Measurements from ENCODE around the gene COTL1.
A peak's percentile ranks its signal among the peaks of the same experiment; 100 is the strongest.

The COTL1 gene

DNA sequence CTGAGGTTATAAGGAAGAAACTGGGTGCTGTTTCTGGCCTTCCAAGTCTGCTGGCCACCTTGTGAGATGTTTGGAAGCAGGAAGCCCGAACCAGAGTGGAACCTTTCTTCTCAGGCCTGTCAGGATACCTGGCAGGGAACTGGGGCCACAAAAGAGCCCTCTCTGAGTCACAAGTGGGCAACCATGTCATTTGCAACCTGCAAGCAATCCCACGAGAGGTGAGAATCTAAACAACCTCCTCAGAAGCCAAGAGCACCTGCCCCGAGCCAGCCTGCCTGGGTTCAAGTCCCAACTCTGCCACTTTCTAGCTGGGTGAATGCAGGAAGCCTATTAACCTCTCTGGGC, 3.3 kb downstream of the COTL1 start:
- DNase-seq (ENCODE audit: low read depth in 2 of 2) = no peak

DNA sequence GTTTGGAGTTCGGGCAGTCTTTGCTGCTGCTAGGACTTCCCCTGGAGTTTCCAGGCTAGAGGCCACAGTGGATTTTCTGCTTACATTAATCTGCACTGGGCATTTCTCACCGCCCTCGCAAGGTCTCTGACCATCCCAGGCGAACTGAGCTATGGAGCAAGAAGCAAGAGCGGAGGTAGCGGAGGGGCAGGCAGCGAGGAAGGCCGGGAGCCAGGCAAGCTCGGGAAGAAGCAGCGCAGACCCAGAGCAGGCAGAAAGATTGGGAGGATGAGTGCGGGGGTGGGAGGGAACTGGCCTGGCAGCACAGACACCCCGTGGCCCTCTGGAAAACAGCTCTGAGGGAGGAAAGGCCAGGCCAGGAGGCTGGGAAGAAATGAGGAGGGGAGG, 3.8 kb downstream of the COTL1 start:
- no peak for DNase-seq (ENCODE audit: low read depth in 2 of 2)

DNA sequence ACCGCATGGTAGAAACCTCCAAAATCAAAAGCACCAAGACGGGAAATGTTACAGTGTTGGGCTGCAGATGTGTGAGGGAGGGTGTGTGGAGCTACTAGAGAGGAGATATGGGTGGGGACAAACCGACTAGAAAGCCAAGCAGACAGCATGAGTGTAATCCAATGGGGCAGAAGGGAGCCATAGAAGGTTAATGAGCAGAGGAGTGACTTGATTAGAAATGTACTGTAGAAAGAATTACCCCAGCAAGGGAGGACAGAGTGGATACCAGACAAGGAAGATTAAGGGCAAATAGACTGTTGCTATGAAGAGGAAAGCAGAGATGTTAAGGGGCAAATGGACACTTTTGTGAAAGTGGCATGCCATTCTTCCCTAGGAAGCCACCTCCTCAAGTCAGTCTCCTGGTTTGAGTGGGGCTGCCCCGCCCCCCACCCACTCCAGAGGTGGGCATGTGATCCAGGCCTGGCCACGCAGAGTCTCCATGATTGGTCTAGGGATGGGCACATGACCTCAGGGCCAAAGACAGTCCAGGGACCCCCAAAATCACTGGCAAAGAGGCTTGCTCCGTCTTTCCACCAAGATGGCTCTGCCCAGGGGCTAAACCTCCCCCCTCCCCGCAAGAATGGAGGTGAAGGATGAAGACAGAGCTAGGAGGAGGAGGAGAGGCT, 4.3 kb downstream of the COTL1 start:
- no peak for DNase-seq (ENCODE audit: low read depth in 2 of 2)

DNA sequence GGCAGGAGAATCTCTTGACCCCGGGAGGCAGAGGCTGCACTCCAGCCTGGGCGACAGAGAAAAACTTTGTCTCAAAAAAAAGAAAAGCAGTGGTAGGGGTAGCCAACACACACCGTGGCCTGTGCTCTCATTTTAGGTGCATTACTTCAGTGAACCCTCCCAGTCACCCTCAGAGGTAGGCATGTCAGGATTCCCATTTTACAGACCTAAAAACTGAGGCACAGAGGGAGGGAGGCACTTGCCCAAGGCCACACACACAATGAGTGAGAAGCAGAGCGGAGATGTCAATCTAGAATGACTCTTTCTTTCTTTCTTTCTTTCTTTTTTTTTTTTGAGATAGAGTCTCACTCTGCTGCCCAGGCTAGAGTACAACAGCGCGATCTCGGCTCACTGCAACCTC, 5.2 kb downstream of the COTL1 start:
- no peak for DNase-seq (ENCODE audit: low read depth in 2 of 2)

DNA sequence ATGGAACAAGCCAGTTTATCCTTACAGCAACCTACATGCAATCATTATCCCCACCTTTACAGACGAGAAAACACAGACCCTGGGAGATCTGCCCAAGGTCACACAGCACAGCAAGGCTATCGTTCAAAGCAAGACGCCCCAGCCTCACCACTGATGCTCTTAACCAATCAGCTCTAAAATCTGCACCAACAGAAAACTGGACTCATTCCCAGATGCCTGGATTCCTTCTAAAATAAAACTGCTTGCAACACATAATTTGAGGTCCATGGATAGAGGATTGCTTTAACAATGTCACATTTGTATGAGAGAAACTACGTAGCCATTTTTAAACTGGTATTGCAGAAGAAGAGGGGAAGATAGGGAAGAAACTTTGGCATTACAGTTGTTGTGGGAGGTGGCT, 6.8 kb downstream of the COTL1 start:
- no peak for DNase-seq (ENCODE audit: low read depth in 2 of 2)

DNA sequence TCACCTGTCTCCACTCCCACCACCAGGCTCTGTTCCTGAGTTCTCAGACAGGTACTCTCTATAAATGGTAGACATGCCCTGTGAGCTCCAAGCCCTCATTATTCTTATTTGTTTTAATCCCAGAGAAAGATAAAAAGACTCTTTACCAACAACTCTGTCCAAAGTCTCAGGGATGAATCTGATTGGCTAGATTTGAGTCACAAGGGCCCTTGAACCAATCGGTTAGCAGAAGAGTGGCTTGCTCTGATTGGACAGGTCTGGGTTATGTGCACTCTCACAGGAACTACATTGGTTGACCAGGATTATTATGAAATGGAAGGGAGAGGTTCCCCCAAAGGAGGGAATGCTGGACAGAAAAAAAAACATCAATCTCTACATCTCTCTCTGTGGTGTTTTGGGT, 7.5 kb downstream of the COTL1 start:
- no peak for DNase-seq (ENCODE audit: low read depth in 2 of 2)

DNA sequence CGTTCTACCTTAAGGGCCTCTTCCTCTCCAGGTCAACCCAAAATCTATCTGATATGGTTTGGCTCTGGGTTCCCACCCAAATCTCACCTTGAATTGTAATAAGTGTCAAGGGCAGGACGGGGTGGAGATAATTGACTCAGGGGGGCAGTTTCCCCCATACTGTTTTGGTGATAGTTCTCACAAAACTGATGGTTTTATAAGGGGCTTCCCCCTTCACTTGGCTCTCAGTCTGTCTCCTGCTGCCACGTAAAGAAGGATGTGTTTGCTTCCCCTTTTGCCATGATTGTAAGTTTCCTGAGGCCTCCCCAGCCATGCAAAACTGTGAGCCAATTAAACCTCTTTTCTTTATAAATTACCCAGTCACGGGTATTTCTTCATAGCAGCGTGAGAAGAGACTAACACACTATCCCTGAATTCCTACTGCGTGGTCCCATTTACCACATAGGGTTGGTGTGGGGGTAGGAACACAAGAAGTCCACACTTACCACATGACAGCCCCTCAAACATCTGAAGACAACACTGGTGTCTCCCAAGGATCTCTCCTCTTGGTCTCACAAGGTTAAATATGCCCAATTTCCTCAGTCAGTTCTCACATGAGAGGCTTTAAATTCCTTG, 8.2 kb downstream of the COTL1 start:
- no peak for DNase-seq (ENCODE audit: low read depth in 2 of 2)

DNA sequence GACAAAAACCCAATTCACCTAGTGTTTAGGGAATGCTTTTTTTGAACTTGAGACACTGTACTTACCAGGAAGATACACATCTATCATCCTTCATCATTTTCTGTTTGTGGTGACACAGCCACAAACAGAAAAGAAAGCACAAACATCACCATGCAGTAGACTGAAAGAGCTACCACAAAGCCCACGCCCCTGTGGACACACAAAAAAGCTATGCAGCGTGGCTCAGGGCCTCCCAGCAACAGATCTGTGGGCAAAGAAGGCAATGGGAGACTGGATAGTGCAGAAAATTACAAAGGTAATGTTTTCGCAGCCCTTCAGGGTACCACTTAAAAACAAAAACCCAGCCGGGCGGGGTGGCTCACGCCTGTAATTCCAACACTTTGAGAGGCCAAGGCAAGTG, 9.6 kb downstream of the COTL1 start:
- DNase-seq (ENCODE audit: low read depth in 2 of 2) = no peak

DNA sequence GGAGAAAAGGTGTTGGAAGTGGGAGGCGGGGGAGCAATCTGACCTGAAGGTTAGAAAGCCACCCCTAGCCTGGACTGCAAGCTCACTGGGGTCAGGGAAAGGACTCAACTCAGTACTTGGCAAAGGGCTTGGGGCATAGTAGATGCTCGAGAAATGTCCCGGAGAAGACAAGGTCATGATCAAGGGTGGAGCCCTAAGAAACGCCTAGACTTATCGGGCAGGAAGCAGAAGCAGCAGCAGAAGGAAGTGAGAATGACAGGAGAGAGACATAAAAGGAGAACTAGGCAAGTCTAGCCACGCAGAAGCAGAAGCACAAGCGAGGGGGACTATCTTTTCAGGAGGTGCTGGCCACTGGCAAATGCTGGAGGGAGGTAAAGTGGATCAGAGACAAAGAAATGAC, 10.2 kb downstream of the COTL1 start:
- DNase-seq (ENCODE audit: low read depth in 2 of 2) = no peak

DNA sequence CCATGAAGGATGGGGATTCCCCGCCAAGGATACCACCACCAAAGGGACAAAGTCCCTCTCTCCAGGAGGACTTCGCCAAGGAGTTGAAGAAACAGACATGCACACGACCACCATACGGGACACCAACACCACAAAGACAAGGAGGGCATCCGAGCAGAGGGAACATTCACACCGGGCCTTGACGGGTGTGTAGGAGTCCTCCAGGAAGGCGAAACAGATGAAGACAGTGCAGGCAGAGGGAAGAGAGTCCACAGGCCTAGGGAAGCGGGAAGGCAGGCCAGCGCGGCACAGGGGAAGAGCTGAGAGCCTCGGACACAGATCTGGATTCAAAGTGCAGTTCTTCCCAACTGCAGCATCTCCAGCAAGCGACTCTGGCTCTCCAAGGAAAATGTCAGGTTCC, 10.8 kb downstream of the COTL1 start:
- no peak for DNase-seq (ENCODE audit: low read depth in 2 of 2)

DNA sequence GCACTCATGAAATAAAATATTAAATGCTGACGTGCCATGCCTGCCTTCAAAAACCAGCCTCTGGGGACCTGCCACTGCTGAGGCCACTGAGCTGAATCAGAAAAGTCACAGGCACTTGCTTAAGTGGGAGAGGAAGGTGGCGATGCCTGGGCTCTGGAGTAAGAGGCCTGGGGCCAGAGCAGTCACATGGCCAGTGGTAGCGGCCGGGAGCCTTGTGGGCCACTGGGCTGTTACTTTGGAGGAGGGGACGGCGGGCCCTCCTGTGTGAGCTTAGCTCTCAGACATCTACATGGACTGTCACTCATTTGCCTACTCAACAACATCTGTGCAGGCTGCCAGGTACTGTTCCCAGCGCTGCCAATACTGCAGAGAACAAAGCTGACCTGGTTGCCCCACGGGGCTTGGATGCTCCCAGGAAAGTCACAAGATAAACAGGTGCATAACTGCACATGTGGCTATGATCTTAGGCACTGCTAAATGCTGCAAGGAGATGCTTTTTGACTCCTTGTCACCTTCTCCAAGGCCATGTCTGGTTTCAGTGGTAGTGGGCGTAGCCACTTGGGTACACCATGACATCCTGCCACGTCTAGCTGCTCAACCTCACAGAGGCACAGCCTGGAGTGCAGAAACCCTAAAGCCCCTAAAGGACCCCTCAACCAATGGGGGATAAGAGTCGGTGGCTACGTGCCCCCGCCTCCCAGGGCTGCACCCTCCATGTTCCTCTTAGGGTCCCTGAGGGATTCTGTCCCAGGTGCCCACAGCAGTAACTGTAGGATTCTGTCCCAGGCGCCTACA, 11.6 kb downstream of the COTL1 start:
- no peak for DNase-seq (ENCODE audit: low read depth in 2 of 2)

DNA sequence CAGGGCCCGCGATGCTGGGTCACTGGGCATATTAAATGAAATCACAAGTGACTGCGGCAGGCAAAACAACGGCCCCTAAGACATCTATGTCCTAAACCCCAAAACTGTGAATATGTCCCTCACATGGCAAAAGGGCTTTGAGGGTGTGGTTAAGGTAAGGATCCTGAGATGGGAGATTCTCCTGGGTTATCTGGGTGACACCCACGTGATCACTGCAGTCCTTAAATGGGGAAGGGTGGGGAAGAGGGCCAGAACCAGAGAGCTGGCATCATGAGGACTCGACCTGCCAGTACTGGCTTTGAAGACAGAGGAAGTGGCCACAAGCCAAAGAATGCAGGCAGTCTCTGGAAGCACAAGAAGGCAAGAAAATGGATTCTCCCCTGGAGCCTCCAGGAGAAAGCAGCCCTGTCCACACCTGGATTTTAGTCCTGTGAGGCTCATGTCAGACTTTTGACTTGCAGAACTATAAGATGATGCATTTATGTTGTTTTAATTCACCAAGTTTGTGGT, 12.5 kb downstream of the COTL1 start:
- no peak for DNase-seq (ENCODE audit: low read depth in 2 of 2)

DNA sequence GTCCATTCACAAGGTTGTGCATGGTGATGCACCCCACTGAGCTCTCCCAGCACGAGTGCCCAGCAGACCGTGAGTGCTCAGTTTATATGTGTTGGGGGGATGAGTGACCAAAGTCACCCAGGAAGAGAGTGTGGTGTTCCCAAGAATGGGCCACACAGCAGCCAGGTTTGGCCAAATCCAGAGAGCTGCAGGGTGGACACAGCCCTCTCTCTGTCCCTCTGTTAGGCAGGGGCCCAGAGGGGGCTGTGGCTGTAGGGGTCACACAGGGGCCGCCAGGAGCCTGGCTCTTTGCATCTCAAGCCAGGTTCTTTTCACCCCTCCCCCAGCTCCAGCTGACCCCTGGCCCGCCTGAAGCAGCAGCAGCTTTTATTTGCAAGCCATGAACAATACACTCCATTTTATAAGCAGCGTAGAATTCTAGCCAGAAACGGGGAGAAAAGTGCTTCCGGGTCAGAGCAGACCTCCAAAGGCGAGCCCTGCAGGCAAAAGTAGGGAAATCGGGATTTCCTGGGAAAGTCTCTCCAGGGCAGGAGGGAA, 13.3 kb downstream of the COTL1 start:
- DNase-seq (ENCODE audit: low read depth in 2 of 2) = no peak

DNA sequence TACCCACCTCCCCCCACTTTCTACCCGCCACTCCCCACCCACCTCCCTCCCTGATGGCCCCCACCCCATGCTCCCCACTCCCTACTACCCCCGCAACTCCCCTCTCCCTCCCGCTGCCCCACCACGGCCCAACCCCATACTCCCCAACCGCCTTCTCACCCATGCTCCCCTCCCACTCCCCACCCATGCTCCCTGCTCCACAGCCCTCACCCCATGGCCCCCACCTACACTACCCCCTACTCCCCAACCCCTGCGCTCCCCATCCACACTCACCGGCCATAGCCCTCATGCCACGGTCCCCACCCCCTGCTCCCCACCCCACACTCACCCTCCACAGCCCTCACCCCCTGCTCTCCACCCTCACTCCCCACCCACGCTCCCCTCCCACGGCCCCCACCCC, 13.9 kb downstream of the COTL1 start:
- no peak for DNase-seq (ENCODE audit: low read depth in 2 of 2)

DNA sequence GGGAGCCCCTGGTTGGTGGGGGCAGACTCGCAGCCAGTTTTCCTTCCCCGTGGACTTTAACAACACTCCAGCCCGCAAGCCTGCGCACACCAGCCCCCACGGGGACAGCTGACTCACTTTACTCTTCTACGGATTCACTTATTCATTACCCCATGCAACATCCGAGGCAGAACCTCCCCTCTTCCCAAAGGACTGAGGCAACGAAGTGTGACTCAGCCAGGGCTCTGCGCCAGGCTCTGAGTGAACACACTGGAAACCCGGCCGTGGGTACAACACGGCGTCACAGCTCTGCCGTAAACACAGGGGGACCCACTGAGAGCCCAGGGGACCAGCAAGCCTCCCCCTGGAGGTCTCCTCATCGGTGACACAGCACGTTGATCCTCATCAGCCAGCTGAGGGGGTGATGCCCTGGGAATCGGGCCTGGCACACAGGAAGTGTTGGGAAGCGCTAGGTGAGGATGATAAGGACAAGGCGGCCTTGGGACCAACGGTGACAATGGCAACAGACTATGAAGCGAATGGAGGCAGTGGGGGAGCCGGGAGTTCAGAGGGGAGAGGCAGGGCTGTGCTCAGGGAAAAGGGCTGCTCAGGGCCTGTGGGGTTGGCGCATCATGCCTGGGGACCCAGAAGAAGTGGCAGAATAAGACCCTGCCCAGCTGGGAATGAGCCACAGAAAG, 14.6 kb downstream of the COTL1 start:
- peak in 1 of 2 donors; percentile 35 for DNase-seq (ENCODE audit: low read depth in 2 of 2)

DNA sequence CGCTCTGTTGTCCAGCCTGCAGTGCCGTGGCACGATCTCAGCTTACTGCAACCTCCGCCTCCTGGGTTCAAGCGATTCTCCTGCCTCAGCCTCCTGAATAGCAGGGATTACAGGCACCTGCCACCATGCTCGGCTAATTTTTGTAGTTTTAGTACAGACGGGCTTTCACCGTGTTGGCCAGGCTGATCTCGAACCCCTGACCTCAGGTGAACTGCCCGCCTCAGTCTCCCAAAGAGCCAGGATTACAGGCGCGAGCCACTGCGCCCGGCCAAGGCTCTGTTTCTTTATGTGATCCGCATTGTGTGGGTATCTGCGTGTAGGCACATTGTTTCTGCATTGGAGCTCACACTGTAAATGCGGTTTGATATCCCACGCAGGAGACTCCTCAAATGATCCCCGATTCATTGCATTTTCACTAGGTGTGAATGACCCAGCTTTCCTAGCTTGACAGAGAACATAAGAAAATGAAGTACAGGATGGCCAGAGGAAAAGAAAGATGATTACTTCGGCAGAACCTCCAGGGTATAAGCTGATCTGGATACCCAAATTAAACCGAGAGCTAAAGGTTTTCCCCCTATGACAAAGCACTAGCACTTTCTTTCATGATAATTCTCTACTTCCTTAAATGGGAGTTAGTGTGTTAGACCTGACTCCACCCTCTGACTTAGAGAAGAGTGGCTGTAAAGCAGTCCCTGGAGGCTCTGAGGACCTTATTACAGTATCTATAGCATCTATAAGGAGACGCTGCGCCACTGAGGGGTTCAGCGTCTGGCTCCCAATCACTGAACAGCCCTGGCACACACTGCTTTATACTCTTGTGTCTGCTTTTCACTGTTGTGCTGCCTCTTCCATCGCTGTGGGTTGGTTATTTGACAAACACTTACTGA, 17.3 kb downstream of the COTL1 start:
- no peak for DNase-seq (ENCODE audit: low read depth in 2 of 2)

DNA sequence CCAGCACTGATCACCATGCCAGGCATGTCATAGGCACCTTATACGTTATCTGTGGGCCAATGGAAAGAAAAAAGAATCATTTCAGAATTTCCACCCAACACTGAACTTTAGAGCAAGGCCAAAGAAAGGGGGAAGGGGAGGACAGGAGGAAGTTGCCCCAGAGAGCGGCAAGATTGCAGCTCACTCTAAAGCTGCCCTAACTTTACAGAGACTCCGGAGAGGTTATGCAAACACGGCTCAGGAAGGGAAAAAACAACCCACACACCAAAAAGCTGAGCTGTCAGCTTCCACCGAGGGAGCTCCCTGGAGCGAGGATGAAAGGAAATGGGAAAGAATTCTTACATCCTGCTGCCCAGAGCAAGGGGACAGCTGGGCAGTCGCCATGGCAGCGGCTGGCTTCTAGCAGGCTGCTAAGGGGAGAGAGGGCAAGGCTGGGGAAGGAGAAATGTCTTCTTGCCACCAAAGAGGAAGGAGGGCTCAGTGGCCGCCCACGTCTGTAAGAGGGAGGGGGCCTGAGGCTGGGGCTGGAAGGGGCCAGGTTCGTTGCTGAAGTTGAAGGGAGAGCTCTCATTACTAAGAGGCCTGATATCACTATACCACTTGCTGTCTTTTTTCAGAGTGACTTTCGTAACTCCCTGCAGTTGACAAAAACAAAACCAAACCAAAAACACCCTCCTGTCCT, 18.2 kb downstream of the COTL1 start:
- DNase-seq (ENCODE audit: low read depth in 2 of 2) = peak in 1 of 2 donors; percentile 47

DNA sequence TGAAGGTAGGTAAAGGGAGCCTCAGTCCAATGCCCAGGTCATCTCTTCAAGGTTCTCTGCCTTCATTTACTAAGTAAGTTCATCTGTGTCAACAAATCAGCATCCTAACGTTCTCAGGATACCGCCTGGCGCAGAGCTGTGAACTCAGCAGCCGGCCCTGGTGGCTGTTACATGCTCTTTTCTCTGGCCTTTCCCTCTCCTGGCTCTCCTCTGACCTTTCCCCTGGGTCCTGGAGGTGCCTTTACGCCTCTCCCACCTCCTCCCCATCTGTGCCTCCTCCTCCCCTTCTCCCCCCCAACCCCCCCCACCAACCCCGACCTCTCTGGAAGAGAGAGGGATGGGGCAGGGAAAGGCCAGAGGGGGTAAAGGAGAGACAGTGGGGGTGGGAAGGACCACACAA, 19.5 kb downstream of the COTL1 start:
- no peak for DNase-seq (ENCODE audit: low read depth in 2 of 2)

DNA sequence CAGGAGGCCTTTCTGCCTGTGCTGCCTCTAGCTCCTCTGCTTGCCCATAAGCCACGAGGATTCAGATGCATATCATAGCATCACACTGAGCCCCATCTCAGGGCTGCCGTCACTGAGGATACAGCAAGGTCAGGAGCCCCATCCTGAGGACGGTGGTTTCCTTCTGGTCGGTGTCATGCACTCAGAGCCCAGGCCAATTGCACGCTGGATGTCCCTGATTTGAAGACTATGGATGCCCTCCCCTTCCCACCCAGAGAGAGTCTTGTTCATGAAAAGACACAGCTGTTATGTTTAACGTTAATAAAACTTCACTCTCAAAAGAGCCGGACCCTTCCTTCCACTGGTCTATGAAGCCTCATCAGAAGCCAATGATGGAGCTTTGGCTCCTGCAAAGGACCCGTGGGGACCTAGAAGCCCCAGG, 19.9 kb downstream of the COTL1 start:
- no peak for DNase-seq (ENCODE audit: low read depth in 2 of 2)

DNA sequence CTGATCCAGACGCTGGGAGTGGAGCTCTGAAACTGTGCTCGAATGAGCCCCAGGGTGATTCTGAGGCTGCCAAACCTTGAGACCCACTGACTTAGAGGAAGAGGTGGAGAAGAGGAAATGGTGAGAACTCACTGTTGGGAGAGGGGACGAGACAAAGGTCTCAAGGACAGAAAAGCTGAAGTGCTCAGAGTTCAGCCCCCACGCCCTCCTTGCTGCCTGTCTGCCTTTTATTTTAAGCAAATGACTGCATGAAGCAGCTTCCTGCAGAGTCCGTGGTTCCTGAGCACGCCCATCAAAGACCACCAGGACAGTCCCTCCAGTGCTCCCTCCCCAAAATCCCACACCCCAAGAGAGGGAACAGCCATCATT, 20.4 kb downstream of the COTL1 start:
- no peak for DNase-seq (ENCODE audit: low read depth in 2 of 2)
